IPS-18a (cell line): ENCODE results near the gene LRRC3.

Experiments used
- H3K27ac ChIP-seq: one replicate; pipeline ENCODE4 v1.5.1; 2013; ENCODE audit warnings: low read length
- H3K27me3 ChIP-seq: one replicate; pipeline ENCODE4 v1.6.1; 2013; ENCODE audit warnings: mild to moderate bottlenecking, low read length; ENCODE audit not compliant: control insufficient read depth, insufficient read depth
- H3K36me3 ChIP-seq: one replicate; pipeline ENCODE4 v1.6.1; 2013; ENCODE audit warnings: low read depth, low read length; ENCODE audit not compliant: control insufficient read depth
- H3K4me1 ChIP-seq: one replicate; pipeline ENCODE4 v1.6.1; 2013; ENCODE audit warnings: low read depth, low read length; ENCODE audit not compliant: control insufficient read depth
- H3K4me3 ChIP-seq: one replicate; pipeline ENCODE4 v1.5.1; 2013; ENCODE audit warnings: low read length
- H3K9ac ChIP-seq: one replicate; pipeline ENCODE4 v1.6.1; 2013; ENCODE audit warnings: mild to moderate bottlenecking, low read length, moderate library complexity
- H3K9me3 ChIP-seq: one replicate; pipeline ENCODE4 v1.6.1; 2013; ENCODE audit warnings: low read depth, low read length; ENCODE audit not compliant: control insufficient read depth

Gene LRRC3

DNA sequence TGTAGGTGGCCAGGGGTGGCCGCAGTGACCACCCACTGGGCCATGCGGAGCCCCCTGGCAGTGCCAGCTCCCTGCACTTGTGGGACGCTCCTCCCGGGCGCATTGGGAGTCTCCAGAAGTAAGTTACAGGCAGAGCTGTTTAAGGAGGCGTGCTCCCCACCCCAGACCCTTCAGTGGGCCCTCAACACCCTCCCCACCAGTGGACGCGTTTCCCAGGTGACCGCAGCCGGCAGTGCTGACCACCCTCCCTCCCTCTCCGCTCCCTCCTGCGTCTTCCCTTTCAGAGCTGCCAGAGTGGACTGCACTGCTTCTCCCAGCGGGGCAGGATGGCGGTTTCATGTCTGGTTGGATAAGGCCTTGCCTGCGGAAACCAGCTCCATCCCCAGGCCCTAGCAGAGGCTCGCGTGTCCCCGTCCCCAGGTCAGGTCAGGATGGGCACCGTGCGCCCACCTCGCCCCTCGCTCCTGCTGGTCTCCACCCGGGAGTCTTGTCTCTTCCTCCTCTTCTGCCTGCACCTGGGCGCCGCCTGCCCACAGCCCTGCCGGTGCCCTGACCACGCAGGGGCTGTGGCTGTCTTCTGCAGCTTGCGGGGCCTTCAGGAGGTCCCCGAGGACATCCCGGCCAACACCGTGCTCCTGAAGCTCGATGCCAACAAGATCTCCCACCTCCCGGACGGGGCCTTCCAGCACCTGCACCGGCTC, 1.1 kb downstream of the LRRC3 start:
- no peak overlapping the region for H3K9ac ChIP-seq
- H3K4me3 ChIP-seq: peak overlapping the region; percentile 59
- no peaks in the 10 kb centered on the region for H3K9me3 ChIP-seq

DNA sequence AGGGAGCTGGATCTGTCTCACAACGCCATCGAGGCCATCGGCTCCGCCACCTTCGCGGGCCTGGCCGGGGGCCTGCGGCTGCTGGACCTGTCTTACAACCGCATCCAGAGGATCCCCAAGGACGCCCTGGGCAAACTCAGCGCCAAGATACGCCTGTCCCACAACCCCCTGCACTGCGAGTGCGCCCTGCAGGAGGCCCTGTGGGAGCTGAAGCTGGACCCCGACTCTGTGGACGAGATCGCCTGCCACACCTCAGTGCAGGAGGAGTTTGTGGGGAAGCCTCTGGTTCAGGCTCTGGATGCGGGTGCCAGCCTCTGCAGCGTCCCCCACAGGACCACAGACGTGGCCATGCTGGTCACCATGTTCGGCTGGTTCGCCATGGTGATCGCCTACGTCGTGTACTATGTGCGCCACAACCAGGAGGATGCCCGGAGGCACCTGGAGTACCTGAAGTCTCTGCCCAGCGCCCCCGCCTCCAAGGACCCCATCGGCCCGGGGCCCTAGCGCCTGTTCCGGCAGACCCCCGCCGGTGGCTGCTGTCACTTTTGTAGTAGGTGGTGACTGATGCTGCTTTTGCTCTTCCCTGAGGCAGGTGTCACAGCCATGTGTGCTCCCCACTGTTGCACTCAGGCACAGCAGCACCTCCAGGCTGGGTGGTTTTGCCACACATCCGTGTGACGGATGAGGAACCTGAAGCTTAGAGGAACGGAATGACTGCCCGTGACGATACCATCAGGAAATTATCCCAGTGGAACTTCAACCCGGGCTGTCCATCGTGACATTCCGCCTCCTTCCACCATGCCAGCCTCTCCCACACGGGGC, 1.8 kb downstream of the LRRC3 start:
- peaks cover 6% of the 10 kb centered on the region for H3K27me3 ChIP-seq
- no peaks in the 10 kb centered on the region for H3K4me1 ChIP-seq
- no peak overlapping the region for H3K4me3 ChIP-seq
- H3K36me3 ChIP-seq: no peaks in the 10 kb centered on the region
- no peak overlapping the region for H3K9ac ChIP-seq
- H3K9me3 ChIP-seq: no peaks in the 10 kb centered on the region
- no peak overlapping the region for H3K27ac ChIP-seq

More for the DNA sequence above, 1.1 kb downstream of the LRRC3 start:
- H3K4me1 ChIP-seq: no peaks in the 10 kb centered on the region
- no peaks in the 10 kb centered on the region for H3K36me3 ChIP-seq
- H3K27me3 ChIP-seq: peaks cover 6% of the 10 kb centered on the region
- H3K27ac ChIP-seq: no peak overlapping the region

DNA sequence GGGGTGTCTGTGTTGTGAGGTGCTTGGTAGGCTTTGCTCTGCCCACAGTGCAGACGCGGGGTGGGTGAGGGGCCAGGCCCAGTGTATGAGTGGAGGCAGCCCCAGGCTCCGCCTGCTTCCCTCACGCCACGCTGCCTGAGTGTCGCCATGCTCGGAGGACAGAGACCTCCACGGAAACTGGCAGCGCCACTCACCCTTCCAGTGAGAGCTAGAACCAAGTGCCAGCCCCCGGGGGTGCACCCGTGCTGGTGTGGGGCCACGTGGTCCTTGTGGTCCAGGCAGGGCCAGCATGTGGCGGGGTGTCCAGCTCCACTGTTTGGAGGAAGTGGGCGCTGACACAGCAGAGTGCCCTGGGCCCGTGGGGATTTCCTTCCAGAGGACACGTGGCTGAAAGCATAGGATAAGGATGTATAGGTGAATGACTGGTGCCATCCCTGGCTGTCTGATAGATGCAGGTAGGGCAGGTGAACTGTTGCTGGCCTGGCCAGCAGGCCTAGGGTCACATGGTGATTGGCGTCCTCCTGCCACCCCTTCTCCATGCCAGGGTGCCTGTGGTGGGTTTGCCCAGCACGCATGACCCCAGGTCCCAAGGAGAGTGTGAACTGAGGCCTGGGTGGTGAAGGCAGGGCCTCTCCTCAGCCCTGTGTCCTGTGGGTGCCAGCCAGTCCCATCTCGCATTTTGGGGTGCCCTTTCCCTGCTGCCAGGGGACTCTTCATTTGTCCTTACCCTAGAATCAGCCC, 3.8 kb downstream of the LRRC3 start:
- Histone ChIP-seq H3K4me3 (no peak overlapping the region), H3K9ac (no peak overlapping the region), H3K9me3 (no peaks in the 10 kb centered on the region), H3K36me3 (no peaks in the 10 kb centered on the region), H3K27me3 (peaks cover 6% of the 10 kb centered on the region), H3K4me1 (no peaks in the 10 kb centered on the region), H3K27ac (no peak overlapping the region)

GRCh38 chr21:44459712-44460440, 4.6 kb downstream of the LRRC3 start:
- Histone ChIP-seq H3K4me3 (no peak overlapping the region), H3K27me3 (peaks cover 6% of the 10 kb centered on the region), H3K9me3 (no peaks in the 10 kb centered on the region), H3K27ac (no peak overlapping the region), H3K4me1 (no peaks in the 10 kb centered on the region), H3K36me3 (no peaks in the 10 kb centered on the region), H3K9ac (no peak overlapping the region)

DNA sequence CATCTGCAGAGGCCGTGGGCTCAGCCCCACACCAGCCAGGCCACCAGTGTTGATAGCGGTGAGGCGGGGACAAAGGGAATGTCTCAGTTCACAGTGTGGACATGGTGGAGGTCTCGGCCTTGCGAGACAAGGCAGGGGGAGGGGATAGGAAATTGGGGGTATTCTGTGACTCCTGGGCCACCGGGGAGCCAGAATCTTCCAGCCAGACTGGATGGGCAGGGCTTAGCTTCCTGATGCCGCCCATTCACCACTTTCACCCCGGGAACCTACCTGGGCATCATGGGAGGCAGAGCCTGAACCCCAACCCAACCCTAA, 5.1 kb downstream of the LRRC3 start:
- Histone ChIP-seq H3K36me3 (no peaks in the 10 kb centered on the region), H3K9me3 (no peaks in the 10 kb centered on the region), H3K27ac (no peak overlapping the region), H3K4me1 (no peaks in the 10 kb centered on the region), H3K27me3 (peaks cover 6% of the 10 kb centered on the region), H3K9ac (no peak overlapping the region), H3K4me3 (no peak overlapping the region)

DNA sequence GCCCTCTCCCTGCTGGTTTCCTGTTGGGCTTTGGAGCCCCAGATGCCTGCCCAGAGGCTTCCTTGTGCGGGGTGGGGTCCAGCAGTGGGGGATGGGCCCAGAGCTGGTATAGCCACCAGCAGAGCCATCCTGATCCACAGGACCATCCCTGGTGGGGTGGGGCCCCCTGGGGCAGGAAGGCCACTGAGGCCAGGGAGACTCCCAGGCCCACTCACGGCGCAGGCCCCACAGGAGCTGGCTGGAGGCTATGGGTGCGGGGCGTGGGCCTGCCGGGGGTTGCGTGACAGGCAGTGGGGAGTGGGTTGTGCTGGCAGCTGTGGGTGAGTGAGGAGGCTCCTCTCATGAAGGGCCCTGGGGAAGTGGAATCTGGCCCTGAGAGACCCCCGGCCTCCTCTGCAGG, 5.7 kb downstream of the LRRC3 start:
- Histone ChIP-seq H3K27ac (no peak overlapping the region), H3K9ac (no peak overlapping the region), H3K4me3 (no peak overlapping the region), H3K36me3 (no peaks in the 10 kb centered on the region), H3K4me1 (no peaks in the 10 kb centered on the region), H3K9me3 (no peaks in the 10 kb centered on the region), H3K27me3 (peaks cover 4% of the 10 kb centered on the region)

- no peaks in the 10 kb centered on the region for H3K36me3 ChIP-seq
- no peaks in the 10 kb centered on the region for H3K9me3 ChIP-seq
- H3K4me1 ChIP-seq: no peaks in the 10 kb centered on the region
- no peak overlapping the region for H3K9ac ChIP-seq
- no peak overlapping the region for H3K27ac ChIP-seq
- H3K4me3 ChIP-seq: no peak overlapping the region
- no peaks in the 10 kb centered on the region for H3K27me3 ChIP-seq
These were observed 6.2 kb downstream of the LRRC3 start for GRCh38 chr21:44461464-44462001.

- Histone ChIP-seq H3K27me3 (no peaks in the 10 kb centered on the region), H3K9ac (no peak overlapping the region), H3K4me3 (no peak overlapping the region), H3K9me3 (no peaks in the 10 kb centered on the region), H3K36me3 (no peaks in the 10 kb centered on the region), H3K27ac (no peak overlapping the region), H3K4me1 (no peaks in the 10 kb centered on the region)
These were observed 7.0 kb downstream of the LRRC3 start for GRCh38 chr21:44462086-44462833.

DNA sequence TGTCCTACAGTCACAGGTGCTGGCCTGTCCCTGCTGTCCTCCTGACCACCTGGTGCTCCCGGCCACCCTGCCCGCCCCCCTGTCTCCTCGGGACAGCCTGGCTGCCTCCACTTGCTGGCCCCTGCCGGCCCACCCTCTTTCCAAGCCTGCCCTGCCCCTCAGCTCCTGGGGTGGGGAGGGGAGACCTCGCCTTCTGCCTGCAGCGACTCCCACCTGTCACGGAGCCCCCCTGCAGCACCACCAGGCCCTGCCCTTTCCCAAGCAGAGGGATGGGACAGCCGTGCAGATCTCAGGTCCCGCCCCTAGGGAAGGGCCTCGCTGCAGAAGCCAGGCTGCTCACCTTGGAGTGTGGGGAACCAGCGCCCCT, 7.5 kb downstream of the LRRC3 start:
- Histone ChIP-seq H3K9ac (no peak overlapping the region), H3K9me3 (no peaks in the 10 kb centered on the region), H3K4me1 (no peaks in the 10 kb centered on the region), H3K4me3 (no peak overlapping the region), H3K36me3 (no peaks in the 10 kb centered on the region), H3K27me3 (no peaks in the 10 kb centered on the region), H3K27ac (no peak overlapping the region)

DNA sequence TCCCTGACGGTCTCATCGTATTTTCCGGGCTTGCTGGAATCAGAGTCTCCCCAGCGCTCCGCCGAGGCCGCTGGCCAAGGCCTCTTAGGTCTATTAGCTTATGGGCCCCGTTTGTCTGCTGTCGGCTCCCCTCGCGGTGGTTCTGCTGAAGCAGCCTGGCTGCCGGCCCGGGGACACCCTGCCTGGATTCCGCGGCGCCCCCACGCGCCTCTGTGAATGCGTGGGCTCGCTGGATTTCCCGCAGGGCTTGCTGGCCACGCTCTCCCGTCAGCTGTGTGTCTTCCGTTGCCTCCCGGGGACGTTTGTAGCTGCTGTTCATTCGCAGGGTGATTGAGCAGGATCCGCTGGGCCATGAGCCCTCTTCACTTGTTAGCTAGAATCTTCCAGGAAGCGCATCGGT, 8.4 kb downstream of the LRRC3 start:
- Histone ChIP-seq H3K36me3 (no peaks in the 10 kb centered on the region), H3K4me1 (no peaks in the 10 kb centered on the region), H3K9ac (no peak overlapping the region), H3K27me3 (no peaks in the 10 kb centered on the region), H3K9me3 (no peaks in the 10 kb centered on the region), H3K4me3 (no peak overlapping the region), H3K27ac (no peak overlapping the region)
